RWPE2 (cell line): ENCODE data around the gene TFAP2D.

Experiments used
- ATAC-seq: fragments of 200-7000 bp; cut with Tn5 transposase; 3 replicates; pipeline ENCODE4 v1.9.1; 2021; ENCODE audit warnings: low read depth
- DNase-seq: peaks from one replicate; pipeline ENCODE4 v3.0.0-alpha.2; 2020; ENCODE audit warnings: low spot score
- H3K27ac ChIP-seq: fragments of 450-650 bp; 2 replicates; pipeline ENCODE4 v1.5.1; 2017; ENCODE audit warnings: mild to moderate bottlenecking; ENCODE audit not compliant: poor library complexity, severe bottlenecking
- H3K27me3 ChIP-seq: fragments of 250-450 bp; sonication (Bioruptor Pico); 2 replicates; pipeline ENCODE4 v1.5.1; 2021; ENCODE audit warnings: mild to moderate bottlenecking, moderate library complexity; ENCODE audit not compliant: insufficient read depth, poor library complexity, severe bottlenecking
- H3K36me3 ChIP-seq: fragments of 250-450 bp; sonication (Bioruptor Pico); 2 replicates; pipeline ENCODE4 v1.5.1; 2020; ENCODE audit warnings: low read depth, mild to moderate bottlenecking, moderate library complexity
- H3K4me1 ChIP-seq: fragments of 250-450 bp; sonication (Bioruptor Pico); 2 replicates; pipeline ENCODE4 v1.5.1; 2021; ENCODE audit warnings: mild to moderate bottlenecking, moderate library complexity; ENCODE audit not compliant: insufficient read depth, poor library complexity, severe bottlenecking
- H3K4me3 ChIP-seq: fragments of 250-450 bp; sonication (Bioruptor Pico); 2 replicates; pipeline ENCODE4 v1.5.1; 2021; ENCODE audit warnings: mild to moderate bottlenecking, moderate library complexity; ENCODE audit not compliant: severe bottlenecking
- H3K9me3 ChIP-seq: fragments of 250-450 bp; sonication (Bioruptor Pico); 2 replicates; pipeline ENCODE4 v1.5.1; 2021; ENCODE audit warnings: mild to moderate bottlenecking, moderate library complexity; ENCODE audit not compliant: severe bottlenecking
- TF ChIP-seq, protein P1 (sequence below): fragments of 450-650 bp; IDR thresholded peaks from one replicate; pipeline ENCODE4 v1.5.1; 2017; ENCODE audit warnings: mild to moderate bottlenecking, moderate library complexity; ENCODE audit not compliant: poor library complexity, severe bottlenecking

TFAP2D gene

GRCh38 chr6:50804283-50804682, 91.0 kb downstream of the TFAP2D start:
- peaks cover 9% of the 10 kb centered on the region for H3K27me3 ChIP-seq
- TF ChIP-seq, protein P1, sequence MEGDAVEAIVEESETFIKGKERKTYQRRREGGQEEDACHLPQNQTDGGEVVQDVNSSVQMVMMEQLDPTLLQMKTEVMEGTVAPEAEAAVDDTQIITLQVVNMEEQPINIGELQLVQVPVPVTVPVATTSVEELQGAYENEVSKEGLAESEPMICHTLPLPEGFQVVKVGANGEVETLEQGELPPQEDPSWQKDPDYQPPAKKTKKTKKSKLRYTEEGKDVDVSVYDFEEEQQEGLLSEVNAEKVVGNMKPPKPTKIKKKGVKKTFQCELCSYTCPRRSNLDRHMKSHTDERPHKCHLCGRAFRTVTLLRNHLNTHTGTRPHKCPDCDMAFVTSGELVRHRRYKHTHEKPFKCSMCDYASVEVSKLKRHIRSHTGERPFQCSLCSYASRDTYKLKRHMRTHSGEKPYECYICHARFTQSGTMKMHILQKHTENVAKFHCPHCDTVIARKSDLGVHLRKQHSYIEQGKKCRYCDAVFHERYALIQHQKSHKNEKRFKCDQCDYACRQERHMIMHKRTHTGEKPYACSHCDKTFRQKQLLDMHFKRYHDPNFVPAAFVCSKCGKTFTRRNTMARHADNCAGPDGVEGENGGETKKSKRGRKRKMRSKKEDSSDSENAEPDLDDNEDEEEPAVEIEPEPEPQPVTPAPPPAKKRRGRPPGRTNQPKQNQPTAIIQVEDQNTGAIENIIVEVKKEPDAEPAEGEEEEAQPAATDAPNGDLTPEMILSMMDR, result no peak
- H3K36me3 ChIP-seq, result no peaks in the 10 kb centered on the region
- peaks cover 2% of the 10 kb centered on the region for H3K9me3 ChIP-seq
- H3K27ac ChIP-seq, result no peak overlapping the region
- H3K4me1 ChIP-seq, result no peaks in the 10 kb centered on the region
- ATAC-seq (no peak), DNase-seq (no peak)
- H3K4me3 ChIP-seq, result no peak overlapping the region

DNA sequence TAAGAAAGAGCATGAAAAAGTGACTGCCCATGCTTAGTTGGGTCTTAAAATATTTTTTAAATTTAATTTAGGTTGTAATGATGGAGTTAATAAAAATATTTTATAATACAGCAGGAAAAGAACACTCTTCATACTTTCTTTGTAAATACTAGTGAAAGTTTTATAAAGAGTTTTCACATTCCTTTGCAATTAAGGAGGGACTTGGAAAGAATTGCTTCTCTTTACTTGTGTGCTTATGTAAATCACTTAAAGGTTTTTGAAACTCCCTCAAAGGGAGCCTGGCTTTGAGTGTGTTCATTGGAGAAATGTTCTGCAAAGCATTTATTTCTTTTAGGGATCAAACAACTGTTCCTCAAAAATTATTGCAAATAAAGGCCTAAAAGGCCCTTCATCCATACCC, 93.7 kb downstream of the TFAP2D start:
- Histone ChIP-seq H3K27me3 (peaks cover 9% of the 10 kb centered on the region), H3K9me3 (no peaks in the 10 kb centered on the region), H3K4me3 (no peak overlapping the region), H3K36me3 (no peaks in the 10 kb centered on the region), H3K27ac (no peak overlapping the region), H3K4me1 (no peaks in the 10 kb centered on the region)
- no peak for DNase-seq
- TF ChIP-seq, protein P1, result no peak
- no peak for ATAC-seq

- Histone ChIP-seq H3K4me3 (peak overlapping the region; percentile 42), H3K36me3 (no peaks in the 10 kb centered on the region), H3K9me3 (no peaks in the 10 kb centered on the region), H3K4me1 (no peaks in the 10 kb centered on the region), H3K27me3 (peaks cover 48% of the 10 kb centered on the region), H3K27ac (no peak overlapping the region)
- DNase-seq, result no peak
- TF ChIP-seq, protein P1, result no peak
- 0 out of 3 replicates have a peak, but pooled peaks have one; percentile 25 for ATAC-seq
Observed at GRCh38 chr6:50815436-50816114, 102.2 kb downstream of the TFAP2D start.

DNA sequence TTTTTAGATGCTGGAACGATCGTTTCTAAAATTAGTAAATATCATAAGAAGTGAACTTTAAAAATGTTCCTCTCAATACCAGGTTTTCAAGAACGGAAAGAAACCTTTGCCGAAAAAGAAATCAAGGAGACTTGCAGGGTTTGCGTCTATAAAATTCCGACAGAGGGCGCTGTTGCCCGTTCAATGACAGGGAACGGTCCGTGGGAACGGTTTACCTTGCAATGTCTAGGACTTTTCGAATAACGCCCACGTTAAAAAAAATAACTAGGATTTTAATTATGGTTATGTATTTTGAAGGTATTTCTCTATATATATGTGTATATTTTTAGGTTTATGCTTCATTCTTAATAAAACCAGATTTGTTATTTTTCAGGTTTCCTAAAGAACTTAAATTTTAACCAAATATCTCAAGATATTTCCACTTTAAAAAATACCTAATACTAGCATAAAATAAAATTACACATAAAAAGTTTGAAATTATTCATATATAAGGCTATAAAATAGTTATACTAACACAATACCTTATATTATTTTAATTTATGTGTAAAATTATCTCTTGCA, 102.9 kb downstream of the TFAP2D start:
- Histone ChIP-seq H3K4me3 (peak overlapping the region; percentile 42), H3K27ac (no peak overlapping the region), H3K27me3 (peaks cover 54% of the 10 kb centered on the region), H3K9me3 (no peaks in the 10 kb centered on the region), H3K4me1 (no peaks in the 10 kb centered on the region), H3K36me3 (no peaks in the 10 kb centered on the region)
- peak; percentile 69; the same call in 2 of the 3 replicates for ATAC-seq
- no peak for DNase-seq
- TF ChIP-seq, protein P1, result peak; percentile 88
